Fibroblast of skin of right biceps (primary cell): ENCODE measurements around the gene EBF3.

Experiments
- DNase-seq: peaks from one replicate; pipeline ENCODE4 v3.0.0-alpha.2; 2013

EBF3 gene

DNA sequence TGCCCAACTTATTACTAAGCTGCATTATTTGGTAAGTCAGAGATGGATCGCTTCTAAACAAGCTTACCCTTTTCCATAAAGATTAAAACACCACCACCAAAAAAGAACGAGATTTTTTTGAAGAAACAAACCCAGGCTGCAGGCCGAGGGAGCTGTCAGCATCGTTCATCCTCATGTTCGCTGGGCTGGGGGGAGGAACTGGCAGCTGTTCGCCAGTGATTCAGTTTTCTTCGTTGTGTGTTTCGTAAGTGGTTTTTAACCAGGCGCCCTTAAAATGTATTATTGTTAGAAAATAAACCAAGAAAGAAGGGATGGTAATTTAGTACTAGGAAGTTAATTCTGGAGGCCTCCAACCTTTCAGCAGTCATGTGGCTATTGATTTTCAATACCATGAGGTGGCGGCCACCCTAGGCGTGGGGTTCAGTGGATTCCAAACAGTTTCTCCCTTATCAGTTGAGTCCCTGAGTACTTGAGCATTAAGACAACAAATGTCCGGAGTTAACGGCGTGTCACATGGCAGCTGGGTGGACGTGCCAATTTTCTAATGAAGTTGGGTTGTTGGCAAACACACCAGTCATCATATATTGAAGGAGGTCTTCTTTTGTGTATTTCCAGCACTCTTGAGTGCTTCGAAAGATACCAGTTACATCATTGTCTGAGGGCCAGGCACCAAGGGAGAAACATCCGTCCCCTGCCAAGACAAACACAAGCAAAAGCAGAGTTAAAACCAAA lies 173.2 kb downstream of the EBF3 start:
- no peak for DNase-seq

DNA sequence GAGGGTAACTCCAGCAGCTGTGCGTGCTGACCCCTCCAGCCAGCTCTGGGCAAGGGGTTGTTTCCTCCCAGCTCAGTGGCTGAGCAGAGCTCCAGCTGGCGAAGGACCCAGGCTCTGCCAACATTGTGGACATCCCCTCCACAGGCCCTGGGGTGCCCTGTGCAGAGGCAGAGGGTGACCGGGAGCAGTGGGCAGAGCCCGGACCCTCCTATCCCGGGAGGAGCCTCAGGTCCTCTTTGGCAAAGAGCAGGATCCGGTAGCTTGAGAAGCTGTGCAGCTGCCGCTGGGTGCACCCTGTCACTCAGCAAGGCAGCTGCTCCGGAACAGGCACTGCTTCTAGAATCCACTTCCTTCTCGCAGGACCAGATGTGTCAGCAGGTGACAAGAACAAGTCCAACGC lies 175.9 kb downstream of the EBF3 start:
- no peak for DNase-seq

DNA sequence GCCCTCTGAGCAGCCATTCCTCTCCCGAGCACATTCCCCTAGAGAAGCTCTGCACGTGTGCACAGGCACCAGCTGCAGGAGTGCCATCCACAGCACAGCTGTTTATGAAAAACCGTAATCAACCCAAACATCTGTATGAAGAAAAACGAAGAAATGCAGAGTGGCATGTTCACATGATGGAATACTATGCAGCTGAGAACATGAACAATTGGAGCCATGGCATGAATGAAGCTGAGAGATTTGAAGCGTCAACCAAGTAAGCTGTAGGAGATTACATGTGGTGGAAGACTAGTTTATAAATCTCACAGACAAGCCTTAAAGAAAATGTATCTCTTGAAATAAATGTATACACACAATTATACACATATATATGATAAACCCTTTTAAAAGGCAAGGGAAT lies 176.5 kb downstream of the EBF3 start:
- DNase-seq, result no peak

DNA sequence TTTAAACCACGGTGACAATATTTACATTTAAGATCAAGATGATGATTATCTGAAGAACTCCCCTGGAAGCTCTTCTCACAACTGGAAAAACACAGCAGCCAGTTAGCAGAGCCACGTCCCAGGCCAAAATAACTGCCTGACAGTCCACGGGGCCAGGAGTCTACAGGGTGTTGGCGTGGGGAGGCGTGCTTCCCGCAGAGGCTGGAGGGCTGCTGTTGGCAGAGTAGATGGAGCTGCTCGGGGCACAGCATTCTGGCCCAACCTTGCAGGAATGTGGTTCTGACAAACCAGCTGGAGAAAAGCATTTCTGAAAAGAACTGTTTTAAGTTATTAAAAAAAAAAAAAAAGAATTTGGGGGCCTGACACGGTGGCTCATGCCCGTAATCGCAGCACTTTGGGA lies 177.9 kb downstream of the EBF3 start:
- DNase-seq, result no peak

DNA sequence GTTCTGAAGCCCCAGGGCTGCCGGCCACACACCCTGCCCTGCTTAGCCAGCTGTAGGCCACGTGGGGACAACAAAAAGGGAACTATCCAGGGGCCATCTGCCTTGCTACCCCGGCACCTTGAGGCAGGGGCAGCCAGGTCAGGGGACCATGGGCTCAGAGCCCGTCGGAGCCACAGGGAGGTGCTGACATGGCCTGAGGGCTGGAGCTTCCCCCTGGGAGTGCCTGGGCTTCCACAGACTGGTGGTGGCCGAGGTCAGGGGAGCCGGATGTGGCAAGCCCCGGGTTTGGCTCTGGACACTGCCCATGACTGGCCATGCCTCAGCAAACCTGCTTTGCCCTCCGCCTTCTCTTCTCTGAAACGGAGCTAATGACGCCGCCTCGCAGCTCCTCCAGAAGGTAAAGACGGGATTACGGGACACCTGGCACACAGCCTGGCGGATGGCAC lies 178.5 kb downstream of the EBF3 start:
- DNase-seq, result no peak
